ENCODE measurements around the gene USP34.
"Not testable (repeated sequence)": the region's sequence is repeated elsewhere in the genome, so short reads cannot be mapped to it uniquely, and the experiment has no call there.

The USP34 gene

GRCh38 chr2:61468231-61468630, 2.7 kb downstream of the USP34 start:
- H2BK5ac ChIP-seq (ENCODE audit: low read depth, low read length, poor library complexity, severe bottlenecking); H4K91ac ChIP-seq (ENCODE audit: low read length); H3K4me3 ChIP-seq (ENCODE audit: insufficient read depth in 1 of 2, low read depth in 1 of 2, low read length in 2 of 2); H3K79me1 ChIP-seq (replicated peaks; ENCODE audit: low read length, poor library complexity, severe bottlenecking); H3K4me1 ChIP-seq (ENCODE audit: control insufficient read depth, insufficient read depth, low read depth, low read length); H3K27me3 ChIP-seq (ENCODE audit: control insufficient read depth in 1 of 2, insufficient read depth in 1 of 2, low read length in 2 of 2); H3K4me2 ChIP-seq (ENCODE audit: low read length, poor library complexity, severe bottlenecking); H3K27ac ChIP-seq (ENCODE audit: low read length, poor library complexity, severe bottlenecking); H2BK12ac ChIP-seq (ENCODE audit: low read length in 2 of 2); H2AFZ ChIP-seq (ENCODE audit: low read depth, low read length); H3K23ac ChIP-seq (ENCODE audit: low read length in 2 of 2); H2BK120ac ChIP-seq (ENCODE audit: low read depth, low read length); H2AK5ac ChIP-seq (ENCODE audit: low read length, severe bottlenecking); H3K18ac ChIP-seq (ENCODE audit: low read depth in 1 of 2, low read length in 2 of 2); H3K9me3 ChIP-seq (ENCODE audit: control insufficient read depth, low read length); H3K4ac ChIP-seq (ENCODE audit: low read depth in 1 of 2, low read length in 2 of 2); H2BK15ac ChIP-seq (ENCODE audit: low read depth, poor library complexity, severe bottlenecking); H4K8ac ChIP-seq (ENCODE audit: low read length); DNase-seq; H3K14ac ChIP-seq (ENCODE audit: low read length in 2 of 2): not testable (repeated sequence)
- WGBS = 96% methylated on average over 7 of the region's 10 CpGs
- peak overlapping the region; percentile 98 for H3K9ac ChIP-seq (ENCODE audit: low read length)
- peaks cover 14 to 19% of the 10 kb centered on the region in 2 experiments for H3K36me3 ChIP-seq (ENCODE audit: control insufficient read depth in 1 of 2, insufficient read depth in 2 of 2, low read depth in 1 of 2, low read length in 2 of 2)

- Histone ChIP-seq H4K91ac (ENCODE audit: low read length) (no peak overlapping the region), H4K8ac (ENCODE audit: low read length) (no peak overlapping the region)
These were observed 5.8 kb downstream of the USP34 start for GRCh38 chr2:61465045-61465444.

GRCh38 chr2:61463769-61464475, 7.0 kb downstream of the USP34 start:
- Histone ChIP-seq H2AFZ (ENCODE audit: low read depth, low read length) (no peak overlapping the region), H4K91ac (ENCODE audit: low read length) (no peak overlapping the region), H3K18ac (ENCODE audit: low read depth in 1 of 2, low read length in 2 of 2) (no peak overlapping the region), H2BK120ac (ENCODE audit: low read depth, low read length) (no peak overlapping the region), H3K27me3 (ENCODE audit: control insufficient read depth in 1 of 2, insufficient read depth in 1 of 2, low read length in 2 of 2) (no peaks in the 10 kb centered on the region), H2AK5ac (ENCODE audit: low read length, severe bottlenecking) (no peak overlapping the region), H3K4me2 (ENCODE audit: low read length, poor library complexity, severe bottlenecking) (no peak overlapping the region), H3K9me3 (ENCODE audit: control insufficient read depth, low read length) (no peaks in the 10 kb centered on the region), H2BK12ac (ENCODE audit: low read length in 2 of 2) (no peak overlapping the region), H4K8ac (ENCODE audit: low read length) (no peak overlapping the region), H3K4me3 (ENCODE audit: insufficient read depth in 1 of 2, low read depth in 1 of 2, low read length in 2 of 2) (no peak overlapping the region), H3K27ac (ENCODE audit: low read length, poor library complexity, severe bottlenecking) (no peak overlapping the region), H3K36me3 (ENCODE audit: control insufficient read depth in 1 of 2, insufficient read depth in 2 of 2, low read depth in 1 of 2, low read length in 2 of 2) (peaks cover 11 to 14% of the 10 kb centered on the region in 2 experiments), H3K4ac (ENCODE audit: low read depth in 1 of 2, low read length in 2 of 2) (no peak overlapping the region), H3K9ac (ENCODE audit: low read length) (no peak overlapping the region), H3K79me1 (replicated peaks; ENCODE audit: low read length, poor library complexity, severe bottlenecking) (no peaks in the 10 kb centered on the region), H3K23ac (ENCODE audit: low read length in 2 of 2) (no peak overlapping the region), H2BK5ac (ENCODE audit: low read depth, low read length, poor library complexity, severe bottlenecking) (no peak overlapping the region), H2BK15ac (ENCODE audit: low read depth, poor library complexity, severe bottlenecking) (no peak overlapping the region), H3K4me1 (ENCODE audit: control insufficient read depth, insufficient read depth, low read depth, low read length) (peaks cover 8% of the 10 kb centered on the region), H3K14ac (ENCODE audit: low read length in 2 of 2) (no peak overlapping the region)
- WGBS = 94% methylated on average over 7 of the region's 7 CpGs
- DNase-seq = no peak

More at GRCh38 chr2:61465045-61465444, 5.8 kb downstream of the USP34 start:
- Histone ChIP-seq H3K4me1 (ENCODE audit: control insufficient read depth, insufficient read depth, low read depth, low read length) (peaks cover 8% of the 10 kb centered on the region), H3K18ac (ENCODE audit: low read depth in 1 of 2, low read length in 2 of 2) (no peak overlapping the region), H3K27me3 (ENCODE audit: control insufficient read depth in 1 of 2, insufficient read depth in 1 of 2, low read length in 2 of 2) (no peaks in the 10 kb centered on the region), H3K27ac (ENCODE audit: low read length, poor library complexity, severe bottlenecking) (no peak overlapping the region), H3K4me3 (ENCODE audit: insufficient read depth in 1 of 2, low read depth in 1 of 2, low read length in 2 of 2) (no peak overlapping the region), H3K36me3 (ENCODE audit: control insufficient read depth in 1 of 2, insufficient read depth in 2 of 2, low read depth in 1 of 2, low read length in 2 of 2) (peaks cover 11 to 14% of the 10 kb centered on the region in 2 experiments), H3K79me1 (replicated peaks; ENCODE audit: low read length, poor library complexity, severe bottlenecking) (no peaks in the 10 kb centered on the region), H2BK5ac (ENCODE audit: low read depth, low read length, poor library complexity, severe bottlenecking) (no peak overlapping the region), H3K9me3 (ENCODE audit: control insufficient read depth, low read length) (no peaks in the 10 kb centered on the region), H2AFZ (ENCODE audit: low read depth, low read length) (no peak overlapping the region), H3K14ac (ENCODE audit: low read length in 2 of 2) (no peak overlapping the region), H2BK12ac (ENCODE audit: low read length in 2 of 2) (no peak overlapping the region), H3K23ac (ENCODE audit: low read length in 2 of 2) (no peak overlapping the region), H2BK15ac (ENCODE audit: low read depth, poor library complexity, severe bottlenecking) (no peak overlapping the region), H3K4me2 (ENCODE audit: low read length, poor library complexity, severe bottlenecking) (no peak overlapping the region), H3K4ac (ENCODE audit: low read depth in 1 of 2, low read length in 2 of 2) (no peak overlapping the region), H3K9ac (ENCODE audit: low read length) (no peak overlapping the region), H2BK120ac (ENCODE audit: low read depth, low read length) (no peak overlapping the region), H2AK5ac (ENCODE audit: low read length, severe bottlenecking) (no peak overlapping the region)
- 99% methylated on average over 3 of the region's 3 CpGs for WGBS
- no peak for DNase-seq

- peaks cover 8% of the 10 kb centered on the region for H3K4me1 ChIP-seq (ENCODE audit: control insufficient read depth, insufficient read depth, low read depth, low read length)
- H3K4me2 ChIP-seq (ENCODE audit: low read length, poor library complexity, severe bottlenecking) = no peak overlapping the region
- no peak overlapping the region for H3K4ac ChIP-seq (ENCODE audit: low read depth in 1 of 2, low read length in 2 of 2)
- H2BK12ac ChIP-seq (ENCODE audit: low read length in 2 of 2) = no peak overlapping the region
- no peak overlapping the region for H3K14ac ChIP-seq (ENCODE audit: low read length in 2 of 2)
- no peak overlapping the region for H4K91ac ChIP-seq (ENCODE audit: low read length)
- H3K27me3 ChIP-seq (ENCODE audit: control insufficient read depth in 1 of 2, insufficient read depth in 1 of 2, low read length in 2 of 2) = no peaks in the 10 kb centered on the region
- H2BK15ac ChIP-seq (ENCODE audit: low read depth, poor library complexity, severe bottlenecking) = no peak overlapping the region
- H3K4me3 ChIP-seq (ENCODE audit: insufficient read depth in 1 of 2, low read depth in 1 of 2, low read length in 2 of 2) = no peak overlapping the region
- no peak overlapping the region for H2AK5ac ChIP-seq (ENCODE audit: low read length, severe bottlenecking)
- no peaks in the 10 kb centered on the region for H3K9me3 ChIP-seq (ENCODE audit: control insufficient read depth, low read length)
- WGBS = no CpG with 5 or more reads among the region's 2 CpGs
- H2BK120ac ChIP-seq (ENCODE audit: low read depth, low read length) = no peak overlapping the region
- no peak overlapping the region for H2BK5ac ChIP-seq (ENCODE audit: low read depth, low read length, poor library complexity, severe bottlenecking)
- H3K23ac ChIP-seq (ENCODE audit: low read length in 2 of 2) = no peak overlapping the region
- no peak overlapping the region for H3K27ac ChIP-seq (ENCODE audit: low read length, poor library complexity, severe bottlenecking)
- no peak for DNase-seq
- peaks cover 2 to 11% of the 10 kb centered on the region in 2 experiments for H3K36me3 ChIP-seq (ENCODE audit: control insufficient read depth in 1 of 2, insufficient read depth in 2 of 2, low read depth in 1 of 2, low read length in 2 of 2)
- no peak overlapping the region for H3K18ac ChIP-seq (ENCODE audit: low read depth in 1 of 2, low read length in 2 of 2)
- no peak overlapping the region for H4K8ac ChIP-seq (ENCODE audit: low read length)
- no peak overlapping the region for H3K9ac ChIP-seq (ENCODE audit: low read length)
- no peak overlapping the region for H2AFZ ChIP-seq (ENCODE audit: low read depth, low read length)
- no peaks in the 10 kb centered on the region for H3K79me1 ChIP-seq (replicated peaks; ENCODE audit: low read length, poor library complexity, severe bottlenecking)
These were observed 9.5 kb downstream of the USP34 start for GRCh38 chr2:61461404-61461803.

Measured in mesenchymal stem cell (in vitro differentiated cells and primary cell).